Osteoblast (primary cell): ENCODE results near the gene LNX1. TPM values are rescaled to one million over a fixed set of nuclear protein-coding genes. Genes with fewer than 3 reads are reported as not detected.

Experiments
- DNase-seq: peaks from one replicate; pipeline ENCODE4 v3.0.0; 2011; ENCODE audit warnings: low spot score, mixed read lengths; ENCODE audit not compliant: insufficient read length; ENCODE audit errors: missing footprints
- H2AFZ ChIP-seq: 2 replicates; pipeline ENCODE4 v1.6.0; 2011; ENCODE audit warnings: mild to moderate bottlenecking, low read length
- H3K27ac ChIP-seq: 2 replicates; pipeline ENCODE4 v1.5.1; 2011; ENCODE audit warnings: mild to moderate bottlenecking, low read depth, low read length, moderate library complexity
- H3K27me3 ChIP-seq: 2 replicates; pipeline ENCODE4 v1.6.0; 2012; ENCODE audit warnings: mild to moderate bottlenecking, control low read depth, inconsistent platforms, low read length, moderate library complexity; ENCODE audit not compliant: insufficient read depth
- H3K36me3 ChIP-seq: 2 replicates; pipeline ENCODE4 v1.5.1; 2011; ENCODE audit warnings: mild to moderate bottlenecking, low read length, control low read depth, moderate library complexity; ENCODE audit not compliant: insufficient read depth
- H3K4me1 ChIP-seq: 2 replicates; pipeline ENCODE4 v1.5.1; 2011; ENCODE audit warnings: mild to moderate bottlenecking, low read length, control low read depth, moderate library complexity; ENCODE audit not compliant: insufficient read depth
- H3K4me2 ChIP-seq: 2 replicates; pipeline ENCODE4 v1.6.0; 2011; ENCODE audit warnings: mild to moderate bottlenecking, low read length; ENCODE audit not compliant: insufficient read depth
- H3K4me3 ChIP-seq: fragments of 200-600 bp; sonication (generic); 3 replicates; pipeline ENCODE4 v1.5.1; 2012; ENCODE audit warnings: mild to moderate bottlenecking, low read length, inconsistent platforms; ENCODE audit not compliant: insufficient read depth
- H3K79me2 ChIP-seq: 2 replicates; pipeline ENCODE4 v1.6.0; 2012; ENCODE audit warnings: mild to moderate bottlenecking, low read length, control low read depth, inconsistent platforms; ENCODE audit not compliant: insufficient read depth
- H3K9me3 ChIP-seq: 2 replicates; pipeline ENCODE4 v1.5.1; 2011; ENCODE audit warnings: low read depth, low read length, control low read depth
- H4K20me1 ChIP-seq: 2 replicates; pipeline ENCODE4 v1.6.0; 2012; ENCODE audit warnings: mild to moderate bottlenecking, low read length, control low read depth; ENCODE audit not compliant: insufficient read depth
- total RNA-seq: library from RNA; depleted of rRNA; stranded (reverse); fragments of >200 nt; gene quantifications from 2 replicates; pipeline ENCODE4 v1.2.3, GENCODE V29; 2012
- TF ChIP-seq, protein P1 (sequence below): IDR thresholded peaks from 2 replicates; pipeline ENCODE4 v1.5.1; 2011; ENCODE audit warnings: mild to moderate bottlenecking, low read depth, low read length, moderate library complexity; ENCODE audit errors: extremely low read depth

LNX1 gene
- total RNA-seq, 1 donor = 9.8 TPM

DNA sequence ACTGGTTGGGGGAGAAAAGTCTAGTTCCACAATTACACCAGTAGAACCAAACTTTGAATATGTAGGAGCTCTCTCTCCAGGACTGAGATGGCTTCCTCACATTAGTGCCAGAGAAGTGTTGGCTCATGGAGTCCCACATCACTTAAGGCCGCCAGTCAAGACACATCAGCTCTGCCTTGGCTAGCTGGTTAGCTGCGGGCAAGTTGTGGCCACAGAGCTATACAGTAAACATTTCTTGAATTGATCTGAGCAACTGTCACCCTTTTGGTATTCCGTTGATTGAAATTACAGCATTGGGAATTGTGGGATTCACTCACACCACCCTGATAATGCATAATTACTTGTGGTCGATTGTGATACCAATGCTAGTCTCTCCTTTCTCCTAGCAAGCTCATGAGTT is 76.2 kb downstream of the LNX1 start:
- Histone ChIP-seq H3K9me3 (no peaks in the 10 kb centered on the region), H3K4me2 (no peak overlapping the region), H3K79me2 (no peaks in the 10 kb centered on the region), H3K27me3 (no peaks in the 10 kb centered on the region), H4K20me1 (no peaks in the 10 kb centered on the region), H3K4me3 (no peak overlapping the region), H2AFZ (peak overlapping the region; percentile 12), H3K4me1 (peaks cover 6% of the 10 kb centered on the region), H3K27ac (no peak overlapping the region), H3K36me3 (no peaks in the 10 kb centered on the region)
- TF ChIP-seq, protein P1, sequence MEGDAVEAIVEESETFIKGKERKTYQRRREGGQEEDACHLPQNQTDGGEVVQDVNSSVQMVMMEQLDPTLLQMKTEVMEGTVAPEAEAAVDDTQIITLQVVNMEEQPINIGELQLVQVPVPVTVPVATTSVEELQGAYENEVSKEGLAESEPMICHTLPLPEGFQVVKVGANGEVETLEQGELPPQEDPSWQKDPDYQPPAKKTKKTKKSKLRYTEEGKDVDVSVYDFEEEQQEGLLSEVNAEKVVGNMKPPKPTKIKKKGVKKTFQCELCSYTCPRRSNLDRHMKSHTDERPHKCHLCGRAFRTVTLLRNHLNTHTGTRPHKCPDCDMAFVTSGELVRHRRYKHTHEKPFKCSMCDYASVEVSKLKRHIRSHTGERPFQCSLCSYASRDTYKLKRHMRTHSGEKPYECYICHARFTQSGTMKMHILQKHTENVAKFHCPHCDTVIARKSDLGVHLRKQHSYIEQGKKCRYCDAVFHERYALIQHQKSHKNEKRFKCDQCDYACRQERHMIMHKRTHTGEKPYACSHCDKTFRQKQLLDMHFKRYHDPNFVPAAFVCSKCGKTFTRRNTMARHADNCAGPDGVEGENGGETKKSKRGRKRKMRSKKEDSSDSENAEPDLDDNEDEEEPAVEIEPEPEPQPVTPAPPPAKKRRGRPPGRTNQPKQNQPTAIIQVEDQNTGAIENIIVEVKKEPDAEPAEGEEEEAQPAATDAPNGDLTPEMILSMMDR = no peak
- no peak for DNase-seq

DNA sequence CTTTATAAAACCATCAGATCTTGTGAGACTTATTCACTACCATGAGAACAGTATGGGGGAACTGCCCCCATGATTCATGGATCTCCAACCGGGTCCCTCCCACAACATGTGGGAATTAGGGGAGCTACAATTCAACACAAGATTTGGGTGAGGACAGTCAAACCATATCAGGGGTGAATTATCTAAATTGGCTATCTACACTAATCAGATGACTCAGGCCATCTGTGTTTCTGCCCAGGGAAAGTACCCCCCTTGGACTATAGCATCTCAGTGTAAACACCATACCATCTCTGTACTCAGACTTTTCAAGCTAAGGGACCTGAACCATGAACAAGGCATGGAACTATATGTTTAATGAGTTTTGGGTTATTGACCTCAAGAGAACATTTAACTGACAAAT is 76.8 kb downstream of the LNX1 start:
- Histone ChIP-seq H3K9me3 (no peaks in the 10 kb centered on the region), H3K4me1 (peaks cover 9% of the 10 kb centered on the region), H3K36me3 (no peaks in the 10 kb centered on the region), H3K27me3 (no peaks in the 10 kb centered on the region), H3K4me3 (no peak overlapping the region), H3K4me2 (no peak overlapping the region), H2AFZ (no peak overlapping the region), H3K79me2 (no peaks in the 10 kb centered on the region), H3K27ac (no peak overlapping the region), H4K20me1 (no peaks in the 10 kb centered on the region)
- no peak for DNase-seq
- TF ChIP-seq, protein P1 = no peak

DNA sequence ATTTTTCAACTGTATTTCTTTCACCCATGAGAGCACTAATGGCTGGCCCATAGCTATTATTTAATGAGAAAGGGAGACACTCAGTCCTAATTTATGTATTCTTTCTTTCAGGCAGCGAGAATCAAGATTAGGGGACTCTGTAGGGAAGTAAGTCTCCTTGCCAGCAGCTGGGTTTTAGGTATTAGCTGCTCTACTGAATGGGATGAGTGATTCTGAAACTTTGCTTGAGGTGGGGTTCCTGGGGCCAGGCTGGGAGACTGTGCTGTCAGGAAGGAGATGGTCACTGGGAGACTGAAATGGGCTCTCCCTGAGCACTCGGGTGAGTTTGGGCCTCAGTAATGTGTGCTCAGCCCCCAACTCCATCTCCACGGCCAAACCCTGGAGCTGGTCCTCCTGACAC is 78.7 kb downstream of the LNX1 start:
- Histone ChIP-seq H3K4me3 (no peak overlapping the region), H3K9me3 (no peaks in the 10 kb centered on the region), H3K79me2 (no peaks in the 10 kb centered on the region), H3K36me3 (no peaks in the 10 kb centered on the region), H3K27me3 (no peaks in the 10 kb centered on the region), H3K27ac (no peak overlapping the region), H2AFZ (no peak overlapping the region), H3K4me1 (peaks cover 22% of the 10 kb centered on the region), H3K4me2 (no peak overlapping the region), H4K20me1 (no peaks in the 10 kb centered on the region)
- TF ChIP-seq, protein P1 = no peak
- DNase-seq = no peak

DNA sequence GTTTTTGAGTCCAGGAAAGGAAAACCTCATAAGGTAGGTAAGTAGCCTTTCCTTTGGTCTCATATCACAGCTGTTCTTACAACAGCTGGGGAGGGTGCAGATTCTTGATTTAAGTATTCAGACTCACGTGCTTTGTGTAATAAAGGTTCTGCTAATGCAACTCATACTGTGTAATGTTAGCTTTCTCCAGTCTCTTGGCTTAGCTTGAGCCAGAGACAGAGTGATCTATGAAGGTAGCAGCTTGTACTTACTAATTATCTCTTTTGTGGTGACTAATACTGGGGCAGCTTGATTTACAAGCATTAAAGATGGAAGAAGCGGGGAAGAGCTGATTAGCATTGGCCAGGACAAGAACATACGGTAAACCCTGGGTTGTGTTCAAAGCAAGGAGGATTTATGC is 80.3 kb downstream of the LNX1 start:
- H3K27me3 ChIP-seq = no peaks in the 10 kb centered on the region
- no peaks in the 10 kb centered on the region for H3K9me3 ChIP-seq
- DNase-seq = no peak
- no peaks in the 10 kb centered on the region for H4K20me1 ChIP-seq
- H3K27ac ChIP-seq = no peak overlapping the region
- peaks cover 30% of the 10 kb centered on the region for H3K4me1 ChIP-seq
- H3K4me3 ChIP-seq = no peak overlapping the region
- no peak overlapping the region for H3K4me2 ChIP-seq
- H3K79me2 ChIP-seq = no peaks in the 10 kb centered on the region
- H3K36me3 ChIP-seq = no peaks in the 10 kb centered on the region
- TF ChIP-seq, protein P1 = no peak
- no peak overlapping the region for H2AFZ ChIP-seq
